K562 (cell line): Measurements from ENCODE around the gene PARD3B. TPM values are rescaled to one million over a fixed set of nuclear protein-coding genes. Genes with fewer than 3 reads are reported as not detected.

Experiments used
- ATAC-seq: fragments of 200-7000 bp; cut with Tn5 transposase; 3 replicates; pipeline ENCODE4 v1.9.1; 2020; ENCODE audit warnings: moderate library complexity
- BruUV-seq: library from RNA; stranded (reverse); fragments of 400-500 nt; replicated peaks from 2 replicates; lab custom pipeline; 2021; lab: Mats Ljungman, UMichigan
- CTCF ChIA-PET: fragments of 300-600 bp; formaldehyde crosslinking; extraction: SDS; loops from one replicate; lab custom pipeline; 2021; ENCODE audit warnings: low intra/inter-chr PET ratio; lab: Yijun Ruan, JAX
- POLR2A ChIA-PET: fragments of 300-600, 350-650 bp; sonication (Branson Sonifier 250); formaldehyde crosslinking; extraction: SDS; loops from one replicate; lab custom pipeline; 2021; ENCODE audit warnings: antibody characterized with exemption, inconsistent platforms; lab: Yijun Ruan, JAX
- DNase-seq, 4 experiments: peaks; one replicate each; pipeline versions ENCODE4 v3.0.0 to v3.0.0-alpha.2; 2011 to 2018; ENCODE audit warnings: low spot score in 3 of 4, mixed read lengths in 3 of 4; ENCODE audit errors: extremely low read depth in 1 of 4
- FAIRE-seq: peaks from 2 replicates; lab custom pipeline; 2011; peaks lifted over from hg19 to GRCh38; lab: Jason Lieb, UNC
- H2AFZ ChIP-seq: 2 replicates; pipeline ENCODE4 v1.6.0; 2011; ENCODE audit warnings: low read depth, low read length, control low read depth, inconsistent platforms
- H3K27ac ChIP-seq: fragments of 200-600 bp; 3 replicates; pipeline ENCODE4 v1.8.0; 2011; ENCODE audit warnings: low read depth, mild to moderate bottlenecking, control low read depth, inconsistent platforms, low read length, moderate library complexity, mixed read lengths; ENCODE audit errors: extremely low read depth
- H3K27me3 ChIP-seq, 2 experiments: fragments of 300-600 bp in 1 of 2; 2 replicates in 1 of 2; 3 replicates in 1 of 2; pipeline versions ENCODE4 v1.6.0 to v1.8.0; 2011; ENCODE audit warnings: inconsistent platforms in 2 of 2, low read length in 2 of 2, mild to moderate bottlenecking in 1 of 2, mixed read lengths in 1 of 2, moderate library complexity in 1 of 2; ENCODE audit not compliant: control insufficient read depth in 2 of 2, insufficient read depth in 2 of 2
- H3K36me3 ChIP-seq: fragments of 300-600 bp; 3 replicates; pipeline ENCODE4 v1.8.0; 2011; ENCODE audit warnings: mild to moderate bottlenecking, low read length, inconsistent platforms; ENCODE audit not compliant: control insufficient read depth, insufficient read depth
- H3K4me1 ChIP-seq, 2 experiments: fragments of 200-600 bp in 1 of 2; replicated peaks in 1 of 2; 2 replicates in 1 of 2; 3 replicates in 1 of 2; pipeline versions ENCODE4 v1.5.1 to v1.8.0; 2011; ENCODE audit warnings: inconsistent platforms in 2 of 2, low read length in 2 of 2, mild to moderate bottlenecking in 1 of 2, mixed read lengths in 1 of 2, moderate library complexity in 1 of 2; ENCODE audit not compliant: control insufficient read depth in 2 of 2, insufficient read depth in 2 of 2
- H3K4me2 ChIP-seq: 2 replicates; pipeline ENCODE4 v1.6.1; 2011; ENCODE audit warnings: low read length, control low read depth, inconsistent platforms, mixed read lengths; ENCODE audit not compliant: insufficient read depth
- H3K4me3 ChIP-seq: fragments of 200-600 bp; sonication (generic), shearing (Covaris generic); 2 replicates; pipeline ENCODE4 v1.5.1; 2016; ENCODE audit warnings: control low read depth, inconsistent platforms
- H3K79me2 ChIP-seq: fragments of 200-600 bp; 3 replicates; pipeline ENCODE4 v1.8.0; 2011; ENCODE audit warnings: low read length, inconsistent platforms; ENCODE audit not compliant: control insufficient read depth, insufficient read depth
- H3K9ac ChIP-seq, 2 experiments: 2 replicates each; pipeline versions ENCODE4 v1.6.0 to v1.6.1; 2011; ENCODE audit warnings: low read depth in 2 of 2, low read length in 2 of 2, control low read depth in 1 of 2, inconsistent platforms in 1 of 2, mild to moderate bottlenecking in 1 of 2, mixed read lengths in 1 of 2; ENCODE audit not compliant: insufficient read depth in 1 of 2
- H3K9me1 ChIP-seq: one replicate; pipeline ENCODE4 v1.6.0; 2011; ENCODE audit warnings: inconsistent platforms, mild to moderate bottlenecking, low read length, moderate library complexity; ENCODE audit not compliant: control insufficient read depth, insufficient read depth
- H3K9me3 ChIP-seq: replicated peaks from 2 replicates; pipeline ENCODE4 v1.5.1; 2011; ENCODE audit warnings: low read depth, low read length, inconsistent platforms; ENCODE audit not compliant: control insufficient read depth, insufficient read depth
- H4K20me1 ChIP-seq: replicated peaks from 2 replicates; pipeline ENCODE4 v1.6.1; 2011; ENCODE audit warnings: low read length, inconsistent platforms, mixed read lengths; ENCODE audit not compliant: control insufficient read depth, insufficient read depth
- DIDO1 ChIP-seq: fragments of 450-650 bp; IDR thresholded peaks from 2 replicates; pipeline ENCODE4 v1.6.1; 2016; ENCODE audit warnings: low read depth, missing biosample characterization, missing genetic modification characterization
- GATAD2B ChIP-seq: fragments of 450-650 bp; IDR thresholded peaks from 2 replicates; pipeline ENCODE4 v1.6.1; 2017; ENCODE audit warnings: mild to moderate bottlenecking, borderline replicate concordance
- MCM3 ChIP-seq: fragments of 450-650 bp; IDR thresholded peaks from 2 replicates; pipeline ENCODE4 v1.6.1; 2016
- MYBL2 ChIP-seq, 2 experiments: fragments of 450-650 bp in 1 of 2; sonication (generic) in 1 of 2; formaldehyde crosslinking in 1 of 2; IDR thresholded peaks; 2 replicates each; pipeline versions ENCODE4 v1.6.1 to v1.8.1; 2017 to 2022; ENCODE audit warnings: borderline replicate concordance in 1 of 2, inconsistent platforms in 1 of 2, low read depth in 1 of 2, mild to moderate bottlenecking in 1 of 2, missing genetic modification reagents in 1 of 2, moderate library complexity in 1 of 2
- NR2C1 ChIP-seq, 2 experiments: fragments of 450-650 bp; IDR thresholded peaks; 2 replicates each; pipeline ENCODE4 v1.6.1; 2017; ENCODE audit warnings: mild to moderate bottlenecking in 2 of 2, antibody characterized with exemption in 1 of 2, inconsistent platforms in 1 of 2, missing compliant biosample characterization in 1 of 2, missing genetic modification characterization in 1 of 2
- PHTF2 ChIP-seq: fragments of 250-450 bp; sonication (Bioruptor Pico); IDR thresholded peaks from 2 replicates; pipeline ENCODE4 v1.5.0; 2021; ENCODE audit warnings: mild to moderate bottlenecking
- PURB ChIP-seq: sonication (generic); formaldehyde crosslinking; IDR thresholded peaks from 2 replicates; pipeline ENCODE4 v1.9.0; 2021; ENCODE audit warnings: low read depth, mild to moderate bottlenecking, missing genetic modification reagents
- SNRNP70 ChIP-seq: fragments of 200-400 bp; formaldehyde crosslinking; optimal IDR thresholded peaks from 2 replicates; pipeline ENCODE3; 2017; ENCODE audit warnings: low read depth, low read length
- TAF9B ChIP-seq: fragments of 450-650 bp; IDR thresholded peaks from 2 replicates; pipeline ENCODE4 v1.6.1; 2018; ENCODE audit warnings: mild to moderate bottlenecking; ENCODE audit not compliant: partially characterized antibody
- ZBTB17 ChIP-seq: fragments of 450-650 bp; formaldehyde crosslinking; IDR thresholded peaks from 2 replicates; pipeline ENCODE4 v1.4.0; 2020; ENCODE audit warnings: mild to moderate bottlenecking
- ZNF175 ChIP-seq: fragments of 200-800 bp; sonication (Bioruptor generic); IDR thresholded peaks from 2 replicates; pipeline ENCODE4 v1.6.1; 2016; ENCODE audit warnings: low read depth, mild to moderate bottlenecking, missing genetic modification characterization, missing compliant biosample characterization
- ZNF589 ChIP-seq: fragments of 200-800 bp; sonication (Bioruptor generic); IDR thresholded peaks from 2 replicates; pipeline ENCODE4 v1.6.1; 2016; ENCODE audit warnings: low read depth, missing genetic modification characterization, missing compliant biosample characterization
- in situ Hi-C: fragments of 300-500 bp; cut with MboI; formaldehyde crosslinking; loops from 4 replicates; pipeline ENCODE4 v1.15.0; 2018; ENCODE audit warnings: inconsistent platforms, mixed read lengths
- intact Hi-C: fragments of 100-400 bp; cut with micrococcal nuclease; formaldehyde crosslinking; loops from 2 replicates; pipeline ENCODE4 v1.14.2; 2022
- polyA plus RNA-seq, 8 experiments: library from polyadenylated mRNA; depleted of rRNA in 4 of 8; stranded (reverse) in 5 of 8; unstranded in 3 of 8; fragments of >200 nt; fragmentation: Nextera tagmentation in 2 of 8; fragmentation: Illumina TruSeq in 1 of 8; extraction: Ambion mirVana in 2 of 8; extraction: Trizol in 1 of 8; gene quantifications; 2 replicates each; pipeline versions ENCODE4 v1.2.1 to v1.2.3, GENCODE V29; 2011 to 2014; ENCODE audit warnings: inconsistent platforms in 1 of 8, missing spikeins in 1 of 8
- total RNA-seq, 7 experiments: library from RNA; depleted of rRNA in 6 of 7; stranded (reverse); fragments of >200 nt in 6 of 7; fragmentation: Illumina TruSeq in 2 of 7; extraction: Trizol in 2 of 7; gene quantifications; 2 replicates each; pipeline versions ENCODE4 v1.2.1 to v1.2.3, GENCODE V29; 2011 to 2021; ENCODE audit warnings: low replicate concordance in 1 of 7

PARD3B gene
- total and polyA plus RNA-seq, 9 of the 15 experiments (the other 6 are each of a cell fraction or from before 2014, with no cell fraction given): 0.15 to 3.0 (median 1.1) TPM

DNA sequence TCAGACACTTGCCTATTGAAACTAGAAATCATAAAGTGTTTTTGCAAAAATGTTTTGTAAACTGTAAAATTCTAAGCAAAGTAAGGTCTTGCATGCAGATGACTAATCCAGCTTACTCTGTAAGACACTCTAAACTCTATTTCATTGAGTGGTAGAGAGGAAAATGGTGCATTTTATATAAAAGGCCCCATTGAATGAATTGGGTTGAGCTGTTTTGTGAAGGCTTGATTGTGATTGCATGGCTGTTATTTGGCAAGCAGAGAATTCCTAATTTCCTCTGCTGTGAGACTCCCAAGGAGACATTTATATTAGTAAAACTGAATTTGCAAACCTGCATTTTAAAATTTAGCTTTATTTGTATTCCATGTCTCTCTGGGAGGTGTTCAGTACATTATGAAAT lies 234.5 kb downstream of the PARD3B start:
- no peak overlapping the region for H3K9ac ChIP-seq
- H3K4me1 ChIP-seq: no peaks in the 10 kb centered on the region
- BruUV-seq: no TSS peak
- no peaks in the 10 kb centered on the region for H3K9me3 ChIP-seq
- ChIA-PET POLR2A (interaction anchor here (0.6 kb wide), 1 partner anchor 399 kb away, joined by 5 read pairs; no protein-coding TSS in a partner anchor), CTCF (no interaction called here)
- H4K20me1 ChIP-seq: no peaks in the 10 kb centered on the region
- no peak for DNase-seq
- H3K27me3 ChIP-seq: no peaks in the 10 kb centered on the region
- in situ Hi-C loops (no loop called here), intact Hi-C loops (no loop called here)
- no peak for ATAC-seq
- no peaks in the 10 kb centered on the region for H3K9me1 ChIP-seq
- H2AFZ ChIP-seq: no peak overlapping the region
- no peak overlapping the region for H3K4me2 ChIP-seq
- FAIRE-seq: no peak
- no peak overlapping the region for H3K27ac ChIP-seq
- TF ChIP-seq SNRNP70 (no peak), MCM3 (no peak), DIDO1 (tag) (no peak), ZNF589 (CRISPR knock-in tag) (no peak), MYBL2 (IDR thresholded peaks at IDR 0.05; ENCODE audit: low read depth) (no peak), MYBL2 (CRISPR knock-in tag; IDR thresholded peaks at IDR 0.05; ENCODE audit: borderline replicate concordance) (no peak), TAF9B (no peak), ZBTB17 (CRISPR knock-in tag) (no peak), GATAD2B (no peak), NR2C1 (IDR thresholded peaks at IDR 0.05) (no peak), NR2C1 (tag; IDR thresholded peaks at IDR 0.05) (no peak), PURB (CRISPR knock-in tag) (no peak), PHTF2 (CRISPR knock-in tag) (no peak), ZNF175 (CRISPR knock-in tag) (no peak)
- H3K4me3 ChIP-seq: no peak overlapping the region
- H3K36me3 ChIP-seq: no peaks in the 10 kb centered on the region
- H3K79me2 ChIP-seq: no peaks in the 10 kb centered on the region
